GM18526 (cell line): Measurements from ENCODE around the gene PLXNA2.

Experiments used
- POLR2A ChIP-seq: IDR thresholded peaks from 3 replicates; pipeline ENCODE4 v1.6.1; 2011; ENCODE audit not compliant: insufficient read length; ENCODE audit errors: extremely low read depth

The PLXNA2 gene

DNA sequence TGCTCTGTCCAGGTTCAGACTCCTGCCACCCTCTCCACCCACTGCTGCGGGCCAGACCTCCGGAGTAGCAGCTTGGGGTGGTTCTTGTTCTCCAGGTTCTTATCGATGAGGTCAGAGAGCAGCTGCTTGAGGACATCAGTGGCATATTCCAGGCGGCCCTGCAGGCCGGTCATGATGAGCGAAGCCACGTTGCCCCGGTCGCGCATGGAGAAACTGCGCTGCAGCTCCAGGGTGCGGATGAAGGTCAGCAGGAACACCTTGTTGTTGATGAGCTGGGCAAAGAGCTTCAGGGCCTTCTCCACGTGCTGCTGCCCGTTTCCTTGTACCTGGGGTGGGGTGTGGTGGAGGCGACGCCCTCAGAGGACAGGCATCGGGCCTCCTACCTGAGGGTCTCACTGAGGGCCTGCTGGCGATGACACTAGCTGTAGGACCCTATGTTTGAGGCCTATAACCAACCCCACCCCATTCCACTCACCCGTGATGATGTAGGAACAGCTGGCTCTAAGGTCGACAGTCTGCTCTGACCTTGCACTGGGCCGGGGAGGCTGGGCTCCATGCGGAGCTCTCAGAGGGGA, 202.1 kb downstream of the PLXNA2 start:
- TF ChIP-seq POLR2A = no peak

GRCh38 chr1:208041505-208041904, 202.7 kb downstream of the PLXNA2 start:
- TF ChIP-seq POLR2A = no peak

GRCh38 chr1:208040821-208041297, 203.3 kb downstream of the PLXNA2 start:
- no peak for TF ChIP-seq POLR2A

DNA sequence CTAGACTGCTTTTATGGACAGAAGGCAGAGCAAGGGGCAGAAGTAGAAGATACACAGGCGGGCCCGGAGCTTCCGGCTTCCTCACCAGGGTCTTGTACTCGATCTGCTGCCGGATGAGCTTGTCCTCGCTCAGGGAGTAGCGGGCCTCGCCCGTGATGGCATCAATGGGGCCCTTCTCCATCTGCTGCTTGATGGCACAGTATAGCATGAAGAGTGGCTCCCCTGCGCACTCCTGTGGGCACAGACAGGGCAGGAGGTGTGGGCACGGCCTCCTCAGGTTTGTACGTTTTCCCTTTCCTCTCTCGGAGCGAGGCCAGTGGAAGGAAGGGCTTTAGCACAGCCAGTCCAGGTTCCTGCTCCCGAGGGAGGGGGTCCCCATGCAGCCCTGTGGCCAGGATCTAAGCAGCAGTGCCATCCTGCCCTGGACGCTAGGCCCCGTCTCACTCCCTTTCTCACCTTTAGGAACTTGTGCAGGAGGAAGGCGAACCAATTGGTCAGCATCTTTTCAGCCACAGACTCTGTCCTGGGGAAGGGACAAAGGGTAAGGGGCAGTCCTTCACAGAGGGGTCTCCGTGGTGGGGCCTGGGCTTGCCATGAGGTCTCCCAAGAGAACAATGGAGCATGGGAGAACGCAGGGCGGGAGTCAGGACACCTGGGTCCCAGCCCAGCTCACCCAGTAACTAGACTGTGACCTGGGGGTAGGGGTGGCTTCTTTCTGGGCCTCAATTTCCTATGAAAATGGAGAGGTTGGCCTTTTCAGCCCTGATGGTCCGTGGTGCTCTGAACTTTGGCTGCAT, 204.4 kb downstream of the PLXNA2 start:
- no peak for TF ChIP-seq POLR2A

GRCh38 chr1:208038303-208038702, 205.9 kb downstream of the PLXNA2 start:
- TF ChIP-seq POLR2A = no peak

GRCh38 chr1:208036918-208037766, 207.0 kb downstream of the PLXNA2 start:
- no peak for TF ChIP-seq POLR2A

GRCh38 chr1:208036106-208036808, 207.9 kb downstream of the PLXNA2 start:
- TF ChIP-seq POLR2A = no peak

GRCh38 chr1:208034135-208034534, 210.0 kb downstream of the PLXNA2 start:
- no peak for TF ChIP-seq POLR2A

DNA sequence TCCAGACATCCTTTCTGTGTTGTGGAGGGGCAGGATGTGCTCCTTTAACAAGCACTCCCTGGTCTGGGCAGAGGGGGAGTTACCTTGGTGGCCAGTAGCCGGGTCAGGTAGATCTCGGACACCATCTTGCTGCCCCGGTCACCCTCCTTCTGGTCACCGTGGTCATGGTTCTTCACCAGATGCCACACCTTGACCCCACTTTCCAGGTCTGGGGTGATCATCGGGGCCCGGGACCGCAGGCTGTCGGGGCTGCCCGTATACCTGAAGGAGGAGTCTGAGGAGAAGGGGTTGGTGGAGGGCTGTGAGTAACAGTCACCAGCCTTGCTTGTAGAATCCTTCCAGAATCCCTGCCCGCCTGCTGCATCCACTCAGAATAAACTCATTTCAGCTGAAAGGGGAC, 210.9 kb downstream of the PLXNA2 start:
- TF ChIP-seq POLR2A = no peak

GRCh38 chr1:208031932-208032320, 212.3 kb downstream of the PLXNA2 start:
- TF ChIP-seq POLR2A = no peak

DNA sequence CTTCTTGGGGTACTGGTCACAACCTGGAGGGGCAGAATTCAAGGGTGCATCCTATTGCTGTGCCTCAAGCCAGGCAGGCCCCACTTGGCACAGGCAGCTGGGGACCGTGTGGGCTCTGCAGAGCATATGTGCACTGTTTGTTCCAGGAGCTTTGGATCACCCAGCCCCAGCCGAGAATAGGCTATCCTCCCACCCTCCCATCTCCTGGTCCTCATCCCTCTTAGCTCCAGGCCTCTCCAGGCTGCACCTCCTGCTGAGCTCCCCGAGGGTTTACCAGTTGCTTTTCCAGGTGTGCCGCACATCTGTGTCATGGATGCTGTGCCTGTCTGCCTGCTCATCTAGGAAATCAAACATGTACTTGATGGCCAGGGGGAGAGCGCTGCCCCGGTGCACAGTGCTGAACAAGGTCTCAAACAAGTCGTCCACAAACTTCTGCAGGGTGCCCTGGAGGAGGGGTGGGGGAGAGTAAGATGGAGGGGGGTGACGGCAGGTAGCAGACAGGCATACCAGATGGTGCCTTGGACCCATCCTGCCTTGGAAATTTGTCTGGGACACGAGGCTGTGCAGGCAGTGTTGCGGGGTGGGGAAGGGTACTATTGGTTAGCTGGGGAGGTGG, 212.8 kb downstream of the PLXNA2 start:
- TF ChIP-seq POLR2A = no peak

GRCh38 chr1:208030288-208031091, 213.7 kb downstream of the PLXNA2 start:
- TF ChIP-seq POLR2A = no peak

GRCh38 chr1:208029381-208030287, 214.6 kb downstream of the PLXNA2 start:
- no peak for TF ChIP-seq POLR2A

GRCh38 chr1:208028526-208028925, 215.7 kb downstream of the PLXNA2 start:
- TF ChIP-seq POLR2A = no peak
